Endometrial microvascular endothelial cells (primary cell): ENCODE measurements around the gene MYO1G. TPM values are rescaled to one million over a fixed set of nuclear protein-coding genes. Genes with fewer than 3 reads are reported as not detected.
"Not testable (repeated sequence)": the region's sequence is repeated elsewhere in the genome, so short reads cannot be mapped to it uniquely, and the experiment has no call there.

Experiments
- in situ Hi-C: cut with HindIII; loops from 2 replicates; pipeline ENCODE4 v1.10.0; 2017; ENCODE audit warnings: low sequenced_read_pairs, low pct_unique_long_range_greater_than_20kb; ENCODE audit errors: inconsistent ontology term
- total RNA-seq: library from RNA; depleted of rRNA; stranded (reverse); fragments of >200 nt; gene quantifications from one replicate; pipeline ENCODE4 v1.2.3, GENCODE V29; 2015; ENCODE audit errors: inconsistent ontology term

MYO1G gene
- total RNA-seq, 1 donor from 2014 or later: not detected

DNA sequence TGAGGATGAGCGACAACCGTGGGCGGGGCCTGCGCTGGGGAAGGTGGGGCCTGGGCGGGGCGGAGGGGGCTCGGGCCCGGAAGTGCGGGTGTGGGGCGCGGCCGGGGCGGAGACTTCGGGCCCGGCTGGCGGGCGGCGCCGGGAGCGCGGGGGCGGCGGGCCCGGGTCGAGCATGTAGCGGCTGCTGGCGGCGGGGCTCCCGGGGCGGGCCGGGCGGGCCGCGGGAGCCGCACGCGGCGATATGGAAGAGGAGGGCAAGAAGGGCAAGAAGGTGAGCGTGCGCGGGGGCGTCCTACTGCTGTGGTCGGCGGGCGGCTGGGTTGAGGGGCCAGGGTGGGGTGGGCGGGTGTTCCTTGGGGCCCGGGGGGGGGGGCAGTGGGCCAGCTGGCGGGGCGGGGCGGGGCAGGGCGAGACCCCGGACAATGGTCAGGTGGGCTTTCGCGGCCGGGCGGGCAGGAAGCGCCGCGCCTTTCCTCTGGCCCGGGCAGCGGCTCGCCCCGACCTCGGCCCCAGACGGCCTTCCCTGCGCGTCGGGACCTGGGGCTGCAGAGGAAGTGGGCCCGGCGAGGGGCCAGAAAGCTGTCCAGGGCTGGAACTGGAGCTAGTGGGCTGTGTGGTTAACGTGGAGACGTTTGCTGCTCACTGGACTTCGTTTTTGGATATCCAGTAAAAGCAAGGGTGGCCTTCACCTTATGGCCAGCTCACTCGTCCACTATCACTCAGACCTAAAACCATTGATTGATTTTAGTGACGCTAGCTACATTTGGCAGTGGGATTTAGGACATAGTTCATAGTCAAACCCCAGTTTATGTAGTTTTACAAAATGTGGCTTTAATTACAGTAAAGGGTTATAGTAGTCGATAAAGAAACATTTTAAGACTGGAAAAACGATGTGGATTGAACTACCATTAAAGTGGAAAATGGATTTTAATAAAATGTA is 21.5 kb upstream of the MYO1G start, which contains the start of gene CCM2:
CCM2 (plus strand) TSS at position 109 of the 940 bp plus-strand sequence; CDS start at position 242, 133 bp downstream.
- in situ Hi-C loops: no loop called here

DNA sequence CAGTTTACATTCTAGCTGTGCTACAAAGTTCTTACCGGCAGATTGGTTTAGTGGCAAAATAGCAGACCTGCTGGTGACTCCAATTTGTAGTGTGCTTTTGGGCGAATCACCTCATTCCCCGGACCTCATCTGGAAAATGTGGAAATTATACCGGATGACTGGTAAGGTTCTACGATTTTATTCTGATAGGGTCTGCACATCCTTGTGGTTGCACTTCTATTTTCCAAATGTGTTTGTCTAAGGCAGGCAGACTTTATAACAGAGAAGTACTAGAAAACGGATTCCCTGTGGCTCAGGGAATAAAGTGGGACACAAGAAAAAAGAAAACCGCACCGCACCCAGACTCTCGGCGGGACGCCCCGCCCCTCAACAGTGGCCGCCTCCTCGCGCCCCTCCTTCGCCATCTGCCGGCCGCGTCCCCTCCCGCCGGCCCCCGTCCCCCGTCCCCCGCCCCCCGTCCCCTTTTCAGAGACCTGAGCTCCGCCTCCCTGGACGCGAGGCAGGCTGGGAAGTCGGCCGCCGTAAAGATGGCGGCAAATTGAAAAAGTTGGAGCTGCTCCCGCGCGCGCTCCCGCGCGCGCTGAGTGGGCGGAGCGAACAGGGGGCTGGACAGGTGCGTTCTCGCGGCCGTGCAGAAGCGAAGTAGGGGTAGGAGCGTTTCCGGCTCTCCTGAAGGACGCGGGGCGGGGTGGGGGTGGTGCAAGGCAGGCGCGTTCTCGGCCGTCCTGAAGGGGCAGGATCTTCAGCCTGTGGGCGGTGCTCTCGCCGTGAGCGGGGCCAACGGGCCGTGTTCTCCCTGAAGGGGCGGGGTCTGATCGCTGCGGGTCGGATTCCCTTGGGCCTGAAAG is 20.7 kb upstream of the MYO1G start:
- in situ Hi-C loops: no loop called here

DNA sequence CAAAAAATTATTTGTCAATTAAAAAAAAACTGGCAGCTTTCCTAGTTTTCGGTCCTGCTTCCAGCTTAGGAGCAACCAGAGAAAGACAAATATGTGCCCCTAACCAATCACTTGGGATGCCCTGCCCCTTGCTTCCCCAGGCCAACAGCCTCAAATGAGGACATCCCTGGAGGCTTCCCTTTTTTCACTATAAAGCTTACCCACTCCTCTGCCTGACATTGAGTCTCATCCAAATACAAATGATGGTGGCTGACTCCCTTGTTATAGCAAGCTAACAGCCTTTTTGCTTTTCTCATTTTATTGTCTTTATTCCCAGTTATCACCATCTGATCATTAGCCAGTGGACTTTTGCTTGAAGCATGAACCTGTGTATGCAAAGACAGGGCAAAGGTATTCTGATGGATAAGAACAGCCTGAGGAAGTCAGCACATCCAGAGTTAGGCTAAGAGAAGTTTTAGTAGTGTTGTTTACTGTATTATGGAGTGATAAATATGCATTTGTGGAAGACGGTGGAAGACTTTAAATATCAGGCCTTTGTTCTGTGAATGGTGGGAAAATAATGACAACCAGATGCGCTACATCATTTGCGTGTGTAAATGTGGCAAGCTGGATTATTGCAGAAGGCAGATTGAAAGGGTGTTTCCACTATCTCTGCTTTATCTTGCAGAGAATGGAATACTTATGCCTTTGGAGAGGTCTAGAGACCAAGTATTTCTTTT is 19.5 kb upstream of the MYO1G start:
- in situ Hi-C loops: no loop called here

DNA sequence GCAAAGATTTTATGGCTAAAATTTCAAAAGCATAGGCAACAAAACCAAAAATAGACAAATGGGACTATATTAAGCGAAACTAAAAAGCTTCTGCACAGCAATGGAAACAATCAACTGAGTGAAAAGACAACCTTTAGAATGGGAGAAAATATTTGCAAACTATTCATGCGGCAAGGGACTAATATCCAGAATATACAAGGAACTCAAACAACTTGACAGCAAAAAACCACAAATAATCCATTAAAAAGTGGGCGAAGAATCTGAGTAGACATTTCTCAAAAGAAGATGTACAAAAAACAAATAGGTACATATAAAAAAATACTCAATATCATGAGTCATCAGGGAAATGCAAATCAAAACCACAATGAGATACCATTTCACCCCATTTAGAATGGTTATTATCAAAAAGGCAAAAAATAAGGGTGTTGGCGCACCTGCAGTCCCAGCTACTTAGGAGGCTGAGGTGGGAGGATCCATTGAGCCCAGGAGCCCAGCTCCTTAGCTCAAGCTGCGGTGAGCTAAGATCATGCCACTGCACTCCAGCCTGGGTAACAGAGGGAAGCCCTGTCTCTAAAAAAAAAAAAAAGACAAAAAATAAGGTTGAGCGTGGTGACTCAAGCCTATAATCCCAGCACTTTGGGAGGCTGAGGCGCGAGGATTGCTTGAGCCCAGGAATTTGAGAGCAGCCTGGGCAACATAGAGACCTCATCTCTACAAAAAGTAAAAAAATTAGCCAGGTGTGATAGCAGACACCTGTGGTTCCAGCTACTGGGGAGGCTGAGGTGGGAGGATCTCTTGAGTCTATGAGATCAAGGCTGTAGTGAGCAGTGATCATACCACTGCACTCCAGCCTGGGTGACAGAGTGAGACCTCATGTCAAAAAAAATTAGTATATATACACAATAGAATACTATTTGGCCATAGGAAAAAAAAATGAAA is 17.0 kb upstream of the MYO1G start:
- in situ Hi-C loops: no loop called here

DNA sequence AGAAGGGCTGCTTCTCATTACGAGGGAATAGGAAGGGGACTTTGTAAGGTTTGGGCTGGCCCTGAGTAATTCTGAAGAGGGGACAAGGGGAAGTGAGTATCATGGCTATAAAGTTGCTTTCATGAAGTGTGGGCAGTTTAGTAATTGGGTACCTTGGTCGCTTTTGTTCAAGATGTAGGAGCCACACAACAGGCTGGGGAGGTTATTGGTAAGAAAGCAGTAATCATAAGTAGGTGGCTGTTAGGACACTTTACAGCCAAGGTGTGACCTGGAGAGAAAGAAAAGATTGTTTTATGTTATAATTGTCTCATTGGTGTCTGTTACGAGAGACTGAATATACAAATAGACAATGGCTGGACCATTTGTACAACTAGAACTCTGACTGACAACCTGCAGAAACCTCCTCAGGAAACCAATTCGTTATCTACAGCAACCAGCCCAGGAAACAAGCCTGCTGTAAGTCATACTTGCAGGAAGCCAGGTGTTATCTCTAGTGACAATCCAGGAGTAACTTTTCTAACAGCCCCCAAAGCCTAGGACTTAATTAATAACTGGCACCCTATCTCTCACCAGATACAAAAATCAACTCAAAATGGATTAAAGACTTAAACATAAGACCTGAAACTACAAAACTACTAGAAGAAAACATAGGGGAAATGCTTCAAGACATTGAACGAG is 16.2 kb upstream of the MYO1G start:
- in situ Hi-C loops: no loop called here

DNA sequence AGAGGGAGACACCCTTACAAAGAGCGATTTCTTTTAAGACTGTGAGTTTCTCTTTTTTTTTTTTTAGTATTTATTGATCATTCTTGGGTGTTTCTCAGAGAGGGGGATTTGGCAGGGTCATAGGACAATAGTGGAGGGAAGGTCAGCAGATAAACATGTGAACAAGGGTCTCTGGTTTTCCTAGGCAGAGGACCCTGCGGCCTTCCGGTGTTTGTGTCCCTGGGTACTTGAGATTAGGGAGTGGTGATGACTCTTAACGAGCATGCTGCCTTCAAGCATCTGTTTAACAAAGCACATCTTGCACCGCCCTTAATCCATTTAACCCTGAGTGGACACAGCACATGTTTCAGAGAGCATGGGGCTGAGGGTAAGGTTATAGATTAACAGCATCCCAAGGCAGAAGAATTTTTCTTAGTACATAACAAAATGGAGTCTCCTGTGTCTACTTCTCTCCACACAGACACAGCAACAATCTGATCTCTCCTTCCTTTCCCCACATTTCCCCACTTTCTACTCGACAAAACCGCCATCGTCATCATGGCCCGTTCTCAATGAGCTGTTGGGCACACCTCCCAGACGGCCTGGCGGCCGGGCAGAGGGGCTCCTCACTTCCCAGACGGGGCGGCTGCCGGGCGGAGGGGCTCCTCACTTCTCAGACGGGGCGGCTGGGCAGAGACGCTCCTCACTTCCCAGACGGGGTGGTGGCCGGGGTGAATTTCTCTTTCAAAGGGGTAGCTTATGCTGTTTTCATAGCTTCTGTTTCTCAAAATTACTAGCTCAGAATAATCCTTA is 13.4 kb upstream of the MYO1G start:
- in situ Hi-C loops: not testable (repeated sequence)

DNA sequence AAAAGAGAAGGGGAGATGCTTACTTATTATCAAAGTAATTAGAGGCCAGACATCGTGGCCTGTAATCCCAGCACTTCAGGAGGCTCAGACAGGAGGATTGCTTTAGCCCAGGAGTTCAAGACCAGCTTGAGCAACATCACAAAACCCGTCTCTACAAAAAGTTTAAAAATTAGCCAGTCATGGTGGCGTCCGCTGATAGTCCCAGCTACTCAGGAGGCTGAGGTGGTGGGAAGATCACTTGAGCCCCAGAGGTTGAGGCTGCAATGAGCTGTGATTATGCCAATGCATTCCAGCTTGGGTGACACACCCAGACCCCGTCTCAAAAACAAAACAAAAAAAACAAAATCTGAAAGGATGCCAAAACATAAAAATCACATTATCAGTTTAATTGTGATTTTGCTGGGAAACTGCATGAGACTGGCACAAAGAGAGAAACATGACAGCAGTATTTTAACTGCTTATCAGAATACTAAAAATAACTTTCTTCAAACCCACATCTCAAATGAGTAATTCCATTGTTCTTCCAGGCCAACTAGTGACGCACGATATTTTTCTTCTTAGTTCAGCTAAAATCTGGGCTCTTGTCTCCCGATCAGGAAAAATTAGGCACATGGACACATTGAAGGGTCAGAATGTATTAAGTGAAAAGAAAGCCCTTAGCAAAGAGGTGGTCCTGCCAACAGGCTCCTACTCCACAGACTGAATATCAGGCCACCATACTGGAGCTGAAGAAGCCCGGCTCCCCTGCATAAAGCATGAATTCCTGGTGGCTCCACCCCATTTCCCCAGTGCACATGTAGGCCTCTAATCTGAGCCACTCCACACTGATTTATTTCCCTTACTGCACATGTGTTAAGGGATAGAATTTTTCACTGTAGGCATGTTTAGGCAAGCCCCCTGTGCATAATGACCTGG is 11.6 kb upstream of the MYO1G start:
- in situ Hi-C loops: no loop called here

DNA sequence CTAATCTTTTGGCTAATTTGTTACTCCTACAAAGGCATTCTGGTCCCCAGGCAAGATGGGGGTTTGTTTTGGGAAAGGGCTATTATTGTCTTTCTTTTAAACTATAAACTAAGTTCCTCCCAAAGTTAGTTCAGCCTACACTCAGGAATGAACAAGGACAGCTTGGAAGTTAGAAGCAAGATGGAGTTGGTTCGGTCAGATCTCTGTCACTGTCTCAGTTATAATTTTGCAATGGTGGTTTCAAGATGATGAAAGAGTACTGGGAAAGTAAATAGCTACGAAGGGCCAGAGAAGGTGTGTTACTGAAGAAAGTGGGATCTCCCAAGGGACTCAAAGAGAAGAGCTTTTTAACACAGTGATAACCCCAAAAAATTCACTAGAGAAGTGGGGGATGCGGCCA is 10.3 kb upstream of the MYO1G start:
- in situ Hi-C loops: no loop called here

DNA sequence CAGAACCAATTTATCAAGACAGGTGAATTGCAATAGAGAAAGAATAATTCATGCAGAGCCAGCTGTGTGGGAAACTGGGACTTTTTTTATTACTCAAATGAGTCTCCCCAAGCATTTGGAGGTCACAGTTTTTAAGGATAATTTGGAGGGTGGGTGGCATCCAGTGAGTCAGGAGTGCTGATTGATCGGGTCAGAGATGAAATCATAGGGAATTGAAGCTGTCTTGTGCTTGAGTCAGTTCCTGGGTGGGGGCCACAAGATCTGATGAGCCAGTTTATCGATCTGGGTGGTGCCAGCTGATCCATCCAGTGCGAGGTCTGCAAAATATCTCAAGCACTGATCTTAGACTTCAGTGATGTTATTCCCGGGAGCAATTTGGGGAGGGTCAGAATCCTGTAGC is 9.9 kb upstream of the MYO1G start:
- in situ Hi-C loops: no loop called here

DNA sequence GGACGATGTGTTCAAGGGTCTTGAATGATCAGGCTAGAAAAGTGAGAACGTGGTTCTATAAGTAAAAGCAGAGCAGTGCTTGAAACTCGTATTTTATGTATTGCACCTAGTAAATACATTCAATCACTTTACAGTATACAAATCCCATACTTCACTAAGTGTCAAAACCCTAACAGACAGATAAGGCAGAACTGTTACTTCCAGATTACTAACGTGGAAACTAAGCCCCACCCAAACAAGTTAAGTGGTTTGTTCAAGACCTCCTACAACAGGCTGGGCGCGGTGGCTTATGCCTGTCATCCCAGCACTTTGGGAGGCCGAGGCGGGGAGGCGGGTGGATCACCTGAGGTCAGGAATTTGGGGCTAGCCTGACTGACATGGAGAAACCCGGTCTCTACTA is 9.2 kb upstream of the MYO1G start:
- in situ Hi-C loops: no loop called here

DNA sequence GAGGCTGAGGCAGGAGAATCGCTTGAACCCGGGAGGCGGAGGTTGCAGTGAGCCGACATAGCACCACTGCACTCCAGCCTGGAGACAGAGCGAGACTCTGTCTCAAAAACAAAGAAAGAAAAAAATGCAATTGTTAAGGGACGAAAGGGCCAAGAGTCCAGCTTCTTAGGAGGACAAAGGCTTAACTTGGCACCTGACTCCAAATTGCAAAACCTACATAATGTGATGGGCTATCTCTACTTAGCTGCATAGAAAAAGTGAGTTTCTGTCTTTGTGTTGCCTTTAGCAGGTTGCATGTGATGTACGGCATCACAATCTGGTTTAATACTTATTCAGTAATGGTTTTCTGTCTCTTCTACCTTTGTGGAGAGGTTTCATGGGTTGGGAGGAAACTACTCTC is 8.6 kb upstream of the MYO1G start:
- in situ Hi-C loops: no loop called here

DNA sequence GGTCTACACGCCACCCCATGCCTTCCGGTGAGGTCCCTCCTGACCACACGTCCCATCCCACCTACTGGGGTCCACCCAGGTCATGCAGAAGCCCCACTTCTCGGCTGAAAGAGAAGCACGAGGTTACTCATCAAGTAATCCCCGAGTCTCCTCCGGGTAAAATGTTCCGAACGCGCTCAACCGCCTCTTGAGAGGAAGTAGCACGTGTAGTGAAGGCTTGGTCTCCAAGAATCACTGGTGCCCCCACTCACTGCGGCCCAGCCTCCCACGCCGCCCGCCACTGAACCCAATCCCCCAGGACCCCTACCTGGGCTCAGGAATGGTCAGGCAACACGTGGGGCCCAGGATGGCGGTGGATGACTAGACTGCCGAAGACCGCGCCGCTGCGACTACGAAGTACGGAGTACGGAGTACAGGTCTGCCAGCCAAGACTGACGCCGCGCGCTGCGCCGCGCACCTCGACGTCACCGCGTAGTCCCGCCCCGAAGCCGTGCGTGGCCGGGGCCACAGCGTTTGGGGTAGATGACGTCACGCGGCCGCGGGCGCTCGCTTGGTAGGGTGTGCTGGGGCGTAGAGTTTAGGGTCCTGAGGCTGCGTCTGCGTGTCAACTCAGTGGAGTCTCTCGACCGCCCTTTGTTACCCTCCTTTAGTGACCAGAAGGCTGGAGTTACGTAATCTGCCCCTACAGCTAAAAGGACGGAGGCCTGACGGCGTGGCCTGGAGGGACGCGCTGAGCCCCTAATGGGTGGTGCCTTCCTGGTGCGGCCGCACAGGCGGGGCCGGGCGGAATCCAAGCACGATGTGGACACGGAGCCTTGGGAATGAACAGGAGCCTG is 7.6 kb upstream of the MYO1G start:
- in situ Hi-C loops: no loop called here

DNA sequence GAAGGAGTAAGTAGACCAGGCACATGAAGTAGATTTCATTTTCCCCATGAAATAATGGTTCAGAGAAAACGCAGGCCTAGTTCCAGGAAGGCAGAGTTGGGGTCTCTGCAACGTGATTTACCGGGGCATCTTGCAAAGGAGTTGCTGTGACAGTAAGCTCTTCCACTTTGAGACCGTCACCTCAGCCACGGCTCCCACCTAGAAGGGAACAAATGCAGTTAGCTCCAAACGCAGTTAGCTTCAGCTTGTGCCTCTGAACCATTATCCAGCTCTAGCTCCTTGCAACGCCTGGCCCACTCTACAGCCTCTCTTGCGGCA is 7.0 kb upstream of the MYO1G start:
- in situ Hi-C loops: no loop called here

DNA sequence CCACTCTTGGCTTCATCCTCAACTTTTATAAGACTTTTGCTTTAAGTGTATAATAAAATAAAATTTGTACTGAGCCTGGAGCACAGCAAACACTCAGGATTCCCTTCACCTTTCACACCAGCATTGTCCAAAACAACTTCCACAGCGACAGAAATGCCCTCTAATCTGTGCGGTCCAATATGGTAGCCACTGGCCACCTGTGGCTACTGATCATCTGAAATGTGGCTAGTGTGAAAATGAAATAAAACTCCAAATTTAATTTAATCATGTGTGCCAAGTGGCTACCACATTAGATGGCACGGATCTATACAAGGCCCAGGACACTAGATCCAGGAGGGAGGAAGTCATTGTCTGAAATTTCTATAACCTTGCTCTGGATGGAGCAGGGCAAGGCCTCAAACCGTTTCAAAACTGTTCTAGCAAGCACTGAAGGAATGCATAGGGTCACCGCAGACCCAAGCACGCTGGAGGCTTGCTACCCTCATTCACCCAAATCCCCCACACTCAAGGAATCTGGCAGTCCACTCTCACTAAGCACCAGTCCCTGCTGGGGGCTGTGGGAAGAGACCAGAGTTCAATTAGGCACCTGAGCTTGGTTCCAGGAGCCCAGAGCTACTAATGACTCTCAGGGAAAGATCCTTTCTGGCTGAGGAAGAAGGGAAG is 6.3 kb upstream of the MYO1G start:
- in situ Hi-C loops: no loop called here

DNA sequence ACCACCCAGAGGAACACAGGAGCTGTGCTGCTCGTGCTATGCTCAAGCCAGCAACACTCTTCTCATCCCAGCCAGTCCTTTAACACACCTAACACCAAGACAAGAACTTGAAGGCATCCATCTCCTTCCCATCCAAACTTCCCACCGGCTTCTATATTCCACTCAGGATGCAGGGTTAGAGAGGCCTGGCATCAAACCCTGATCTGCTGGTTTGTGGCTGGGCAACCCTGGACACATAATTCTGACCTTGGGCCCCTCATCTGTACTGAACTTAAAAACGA is 5.6 kb upstream of the MYO1G start:
- in situ Hi-C loops: no loop called here
